HCT116 (cell line): ENCODE measurements around the gene COX18. TPM values are rescaled to one million over a fixed set of nuclear protein-coding genes. Genes with fewer than 3 reads are reported as not detected.

ENCODE experiments used
- ATAC-seq: fragments of 200-7000 bp; cut with Tn5 transposase; 2 replicates; pipeline ENCODE4 v1.9.1; 2020; ENCODE audit warnings: mild to moderate bottlenecking, moderate library complexity
- BruUV-seq: library from RNA; stranded (reverse); fragments of 400-500 nt; replicated peaks from 2 replicates; lab custom pipeline; 2021; lab: Mats Ljungman, UMichigan
- CTCF ChIA-PET: fragments of 300-600 bp; sonication (Branson Sonifier 250); formaldehyde crosslinking; loops from one replicate; lab custom pipeline; 2021; ENCODE audit warnings: antibody characterized with exemption; lab: Charles Lee
- POLR2A ChIA-PET: fragments of 300-600, 350-600 bp; sonication (Branson Sonifier 250); formaldehyde crosslinking; loops from one replicate; lab custom pipeline; 2021; ENCODE audit warnings: antibody characterized with exemption; lab: Charles Lee
- RAD21 ChIA-PET, 2 experiments: fragments of 300-600 bp; sonication (Branson Sonifier 250); formaldehyde crosslinking; loops; one replicate each; lab custom pipeline; 2023; ENCODE audit warnings: low total read pairs in 2 of 2; ENCODE audit not compliant: uncharacterized antibody in 2 of 2, unreplicated experiment in 2 of 2, low non-redundant PET in 1 of 2; lab: Charles Lee
- DNase-seq: peaks from one replicate; pipeline ENCODE4 v3.0.0-alpha.2; 2010; ENCODE audit warnings: low read depth, low spot score
- H2AFZ ChIP-seq: fragments of 200-600 bp; shearing (Covaris generic), sonication (generic); 2 replicates; pipeline ENCODE4 v1.6.1; 2017; ENCODE audit warnings: low read depth, mixed run types, mixed read lengths, antibody characterized with exemption, low read length; ENCODE audit not compliant: poor library complexity, severe bottlenecking
- H3K27ac ChIP-seq: 2 replicates; pipeline ENCODE4 v1.5.1; 2012; ENCODE audit warnings: low read depth, low read length
- H3K27me3 ChIP-seq: fragments of 200-600 bp; sonication (generic); 2 replicates; pipeline ENCODE4 v1.6.1; 2016; ENCODE audit warnings: mixed run types, low read length, mixed read lengths; ENCODE audit not compliant: insufficient read depth
- H3K36me3 ChIP-seq, 2 experiments: fragments of 200-500 bp in 1 of 2; fragments of 200-600 bp in 1 of 2; sonication (Bioruptor generic) in 1 of 2; sonication (generic) in 1 of 2; 2 replicates each; pipeline versions ENCODE4 v1.5.1 to v1.6.1; 2014 to 2016; ENCODE audit warnings: low read length in 2 of 2, inconsistent platforms in 1 of 2, mixed read lengths in 1 of 2, mixed run types in 1 of 2; ENCODE audit not compliant: insufficient read depth in 2 of 2, control insufficient read depth in 1 of 2
- H3K4me1 ChIP-seq, 2 experiments: fragments of 200-600 bp in 1 of 2; sonication (generic) in 1 of 2; 2 replicates each; pipeline versions ENCODE4 v1.5.1 to v1.6.1; 2012 to 2017; ENCODE audit warnings: low read length in 2 of 2, inconsistent platforms in 1 of 2, mild to moderate bottlenecking in 1 of 2, mixed read lengths in 1 of 2, mixed run types in 1 of 2, moderate library complexity in 1 of 2; ENCODE audit not compliant: insufficient read depth in 2 of 2, control insufficient read depth in 1 of 2
- H3K4me2 ChIP-seq: fragments of 200-600 bp; sonication (generic); 2 replicates; pipeline ENCODE4 v1.6.1; 2017; ENCODE audit warnings: mixed run types, low read length, mixed read lengths
- H3K4me3 ChIP-seq, 2 experiments: fragments of 200-600 bp in 1 of 2; sonication (generic) in 1 of 2; replicated peaks in 1 of 2; 2 replicates each; pipeline ENCODE4 v1.5.1; 2011 to 2016; ENCODE audit warnings: low read length in 2 of 2, control low read depth in 1 of 2, low read depth in 1 of 2, mild to moderate bottlenecking in 1 of 2, mixed read lengths in 1 of 2, mixed run types in 1 of 2
- H3K79me2 ChIP-seq: fragments of 200-600 bp; sonication (generic); 2 replicates; pipeline ENCODE4 v1.6.1; 2017; ENCODE audit warnings: mild to moderate bottlenecking, mixed run types, low read length, moderate library complexity, mixed read lengths; ENCODE audit not compliant: insufficient read depth
- H3K9ac ChIP-seq: fragments of 200-600 bp; sonication (generic); 2 replicates; pipeline ENCODE4 v1.6.1; 2016; ENCODE audit warnings: low read length, mixed read lengths
- H3K9me2 ChIP-seq: fragments of 200-600 bp; sonication (generic), shearing (Covaris generic); 2 replicates; pipeline ENCODE4 v1.6.1; 2017; ENCODE audit warnings: mixed run types, mild to moderate bottlenecking, moderate library complexity; ENCODE audit not compliant: insufficient read depth
- H3K9me3 ChIP-seq, 2 experiments: fragments of 200-500 bp in 1 of 2; fragments of 200-600 bp in 1 of 2; sonication (Bioruptor generic) in 1 of 2; sonication (generic) in 1 of 2; 2 replicates each; pipeline ENCODE4 v1.6.1; 2014 to 2017; ENCODE audit warnings: low read length in 2 of 2, mixed read lengths in 2 of 2, inconsistent platforms in 1 of 2, low read depth in 1 of 2, mild to moderate bottlenecking in 1 of 2, mixed run types in 1 of 2, moderate library complexity in 1 of 2; ENCODE audit not compliant: control insufficient read depth in 1 of 2, insufficient read depth in 1 of 2
- H4K20me1 ChIP-seq: fragments of 200-600 bp; sonication (generic), shearing (Covaris generic); 2 replicates; pipeline ENCODE4 v1.6.1; 2017; ENCODE audit warnings: mixed run types, mild to moderate bottlenecking, moderate library complexity; ENCODE audit not compliant: insufficient read depth
- EGR1 ChIP-seq: IDR thresholded peaks from 2 replicates; pipeline ENCODE4 v1.6.1; 2012; ENCODE audit warnings: low read depth
- EZH2 ChIP-seq: fragments of 200-600 bp; sonication (generic); IDR thresholded peaks from 2 replicates; pipeline ENCODE4 v1.6.1; 2017; ENCODE audit warnings: antibody characterized with exemption, mixed run types
- EZH2phosphoT487 ChIP-seq: fragments of 200-600 bp; IDR thresholded peaks from 2 replicates; pipeline ENCODE4 v1.6.1; 2018; ENCODE audit warnings: antibody characterized with exemption, borderline replicate concordance
- POLR2A ChIP-seq: IDR thresholded peaks from 2 replicates; pipeline ENCODE4 v1.7.0; 2011; ENCODE audit warnings: borderline replicate concordance; ENCODE audit not compliant: insufficient read depth, insufficient read length; ENCODE audit errors: extremely low read depth
- RAD21 ChIP-seq: IDR thresholded peaks from 2 replicates; pipeline ENCODE4 v1.6.1; 2012; ENCODE audit warnings: low read depth, mild to moderate bottlenecking
- SP1 ChIP-seq: IDR thresholded peaks from 2 replicates; pipeline ENCODE4 v1.6.1; 2012; ENCODE audit warnings: low read depth
- TCF7L2 ChIP-seq: IDR thresholded peaks from 2 replicates; pipeline ENCODE4 v1.7.0; 2011; ENCODE audit warnings: borderline replicate concordance, inconsistent platforms; ENCODE audit not compliant: insufficient read depth, insufficient read length; ENCODE audit errors: extremely low read depth
- ZNF274 ChIP-seq: fragments of 200-500 bp; sonication (Bioruptor generic); IDR thresholded peaks from 2 replicates; pipeline ENCODE4 v1.6.1; 2014; ENCODE audit warnings: mild to moderate bottlenecking, low read depth, low read length, inconsistent platforms
- intact Hi-C: fragments of 100-400 bp; cut with micrococcal nuclease; formaldehyde crosslinking; loops from 2 replicates; pipeline ENCODE4 v1.10.0; 2022
- total RNA-seq: library from RNA; stranded (reverse); gene quantifications from one replicate; pipeline ENCODE4 v1.2.1, GENCODE V29; 2021; ENCODE audit not compliant: unreplicated experiment
- TF ChIP-seq, protein P1 (sequence below): IDR thresholded peaks from 2 replicates; pipeline ENCODE4 v1.6.1; 2012
- TF ChIP-seq, protein P2 (sequence below), 3 experiments: fragments of 200-600 bp in 1 of 3; sonication (generic) in 1 of 3; IDR thresholded peaks in 2 of 3; conservative IDR thresholded peaks in 1 of 3; 2 replicates each; pipeline ENCODE4 v1.5.1; 2012 to 2017; ENCODE audit warnings: low read depth in 2 of 3, low read length in 2 of 3, antibody characterized with exemption in 1 of 3, borderline replicate concordance in 1 of 3, control low read depth in 1 of 3, mild to moderate bottlenecking in 1 of 3, mixed read lengths in 1 of 3, mixed run types in 1 of 3, moderate library complexity in 1 of 3; ENCODE audit not compliant: insufficient read depth in 1 of 3

Gene COX18
- total RNA-seq, 1 experiment from 2014 or later = 12.5 TPM

DNA sequence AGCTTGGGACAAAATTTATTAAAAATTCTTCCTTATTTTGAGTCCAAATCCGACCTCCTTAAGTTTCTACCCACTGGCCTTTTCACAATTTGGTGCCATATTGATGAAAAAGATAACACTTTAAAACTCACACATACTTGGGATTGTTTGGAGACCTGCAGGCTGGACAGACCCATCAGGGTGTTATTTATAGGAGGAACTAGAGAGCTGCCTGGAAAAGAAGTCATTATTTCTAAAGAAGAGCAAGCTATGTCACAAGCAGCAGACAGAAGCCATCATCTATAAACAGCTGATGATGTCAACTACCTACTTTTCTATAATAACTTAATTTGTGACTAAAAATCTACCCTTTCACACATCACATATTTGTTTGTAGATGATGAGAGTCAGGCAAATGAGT, 56.2 kb downstream of the COX18 start:
- Histone ChIP-seq H3K36me3 (no peaks in the 10 kb centered on the region), H3K4me2 (no peak overlapping the region), H3K27ac (no peak overlapping the region), H3K9me3 (no peaks in the 10 kb centered on the region), H3K9ac (no peak overlapping the region), H3K4me3 (no peak overlapping the region), H3K9me2 (no peaks in the 10 kb centered on the region), H3K4me1 (no peaks in the 10 kb centered on the region), H2AFZ (no peak overlapping the region), H3K79me2 (no peaks in the 10 kb centered on the region), H3K27me3 (peaks cover 8% of the 10 kb centered on the region), H4K20me1 (no peaks in the 10 kb centered on the region)
- ChIA-PET RAD21 (no interaction called here), CTCF (no interaction called here), POLR2A (no interaction called here)
- ATAC-seq = no peak
- no TSS peak for BruUV-seq
- intact Hi-C loops = loop anchor here (10.0 kb wide), 1 partner anchor 719 kb away; no protein-coding TSS in a partner anchor
- no peak for DNase-seq
- TF ChIP-seq EZH2 (no peak), POLR2A (no peak), SP1 (no peak), EGR1 (no peak), EZH2phosphoT487 (no peak), RAD21 (no peak), TCF7L2 (no peak), ZNF274 (no peak)
- TF ChIP-seq, protein P1, sequence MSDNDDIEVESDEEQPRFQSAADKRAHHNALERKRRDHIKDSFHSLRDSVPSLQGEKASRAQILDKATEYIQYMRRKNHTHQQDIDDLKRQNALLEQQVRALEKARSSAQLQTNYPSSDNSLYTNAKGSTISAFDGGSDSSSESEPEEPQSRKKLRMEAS = no peak
- TF ChIP-seq, protein P2, sequence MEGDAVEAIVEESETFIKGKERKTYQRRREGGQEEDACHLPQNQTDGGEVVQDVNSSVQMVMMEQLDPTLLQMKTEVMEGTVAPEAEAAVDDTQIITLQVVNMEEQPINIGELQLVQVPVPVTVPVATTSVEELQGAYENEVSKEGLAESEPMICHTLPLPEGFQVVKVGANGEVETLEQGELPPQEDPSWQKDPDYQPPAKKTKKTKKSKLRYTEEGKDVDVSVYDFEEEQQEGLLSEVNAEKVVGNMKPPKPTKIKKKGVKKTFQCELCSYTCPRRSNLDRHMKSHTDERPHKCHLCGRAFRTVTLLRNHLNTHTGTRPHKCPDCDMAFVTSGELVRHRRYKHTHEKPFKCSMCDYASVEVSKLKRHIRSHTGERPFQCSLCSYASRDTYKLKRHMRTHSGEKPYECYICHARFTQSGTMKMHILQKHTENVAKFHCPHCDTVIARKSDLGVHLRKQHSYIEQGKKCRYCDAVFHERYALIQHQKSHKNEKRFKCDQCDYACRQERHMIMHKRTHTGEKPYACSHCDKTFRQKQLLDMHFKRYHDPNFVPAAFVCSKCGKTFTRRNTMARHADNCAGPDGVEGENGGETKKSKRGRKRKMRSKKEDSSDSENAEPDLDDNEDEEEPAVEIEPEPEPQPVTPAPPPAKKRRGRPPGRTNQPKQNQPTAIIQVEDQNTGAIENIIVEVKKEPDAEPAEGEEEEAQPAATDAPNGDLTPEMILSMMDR (IDR thresholded peaks at IDR 0.05 in 2 of 3, conservative IDR thresholded peaks at IDR 0.05 in 1 of 3; ENCODE audit: borderline replicate concordance in 1 of 3, insufficient read depth in 1 of 3, low read depth in 2 of 3, low read length in 2 of 3) = no peak
